ENCODE measurements around the gene TAL2.
"Not testable (repeated sequence)": the region's sequence is repeated elsewhere in the genome, so short reads cannot be mapped to it uniquely, and the experiment has no call there.

The TAL2 gene

GRCh38 chr9:105702207-105702606, 40.0 kb downstream of the TAL2 start:
- FAIRE-seq: no peak

GRCh38 chr9:105703638-105704037, 41.4 kb downstream of the TAL2 start:
- not testable (repeated sequence) for FAIRE-seq; DNase-seq (ENCODE audit: extremely low spot score, insufficient read length, low read depth)

More at GRCh38 chr9:105702207-105702606, 40.0 kb downstream of the TAL2 start:
- no peak for DNase-seq (ENCODE audit: extremely low spot score, insufficient read length, low read depth)

DNA sequence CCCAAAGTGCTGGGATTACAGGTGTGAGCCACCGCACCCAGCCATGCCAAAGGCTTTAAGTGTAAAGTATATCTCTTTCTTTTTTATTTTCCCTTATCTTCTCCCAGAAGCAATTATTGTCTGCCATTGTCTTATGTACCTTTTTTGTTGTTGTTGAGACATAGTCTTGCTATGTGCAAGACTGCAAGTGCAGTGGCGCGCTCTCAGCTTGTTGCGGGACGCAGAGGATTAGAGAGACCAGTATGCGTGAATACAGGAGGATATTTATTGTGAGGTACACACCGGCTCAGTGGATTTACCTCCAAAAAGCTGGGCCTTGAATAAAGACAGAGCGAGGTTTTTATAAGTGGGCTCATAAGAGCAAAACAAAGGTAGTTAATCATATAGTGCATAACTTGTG, 43.9 kb downstream of the TAL2 start:
- no peak for FAIRE-seq
- DNase-seq (ENCODE audit: extremely low spot score, insufficient read length, low read depth): no peak

DNA sequence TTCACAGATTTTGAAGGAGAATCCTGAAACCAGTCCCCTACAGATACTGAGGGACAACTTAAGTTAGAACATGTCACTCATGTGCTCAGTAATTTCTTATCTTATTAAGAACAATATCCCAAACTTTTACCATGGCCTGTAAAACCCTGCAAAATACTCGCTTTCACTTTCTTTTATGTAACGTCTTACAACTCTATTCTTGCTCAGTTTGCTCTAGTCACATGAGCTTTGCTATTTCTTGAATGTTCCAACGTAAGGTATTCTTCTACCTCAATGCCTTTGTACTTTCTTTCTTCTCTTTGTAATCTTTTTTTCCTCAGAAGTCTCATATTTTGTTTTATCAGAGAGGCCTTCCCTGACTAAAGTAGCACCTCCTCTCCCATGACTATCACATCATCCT, 46.1 kb downstream of the TAL2 start:
- no peak for DNase-seq (ENCODE audit: extremely low spot score, insufficient read length, low read depth)
- peak; percentile 71 for FAIRE-seq

- no peak for DNase-seq (ENCODE audit: extremely low spot score, insufficient read length, low read depth)
- FAIRE-seq: no peak
Observed at GRCh38 chr9:105710638-105711037, 48.4 kb downstream of the TAL2 start.

GRCh38 chr9:105711867-105712266, 49.6 kb downstream of the TAL2 start:
- DNase-seq (ENCODE audit: extremely low spot score, insufficient read length, low read depth) (no peak), FAIRE-seq (no peak)

GRCh38 chr9:105712297-105712696, 50.0 kb downstream of the TAL2 start:
- no peak for FAIRE-seq
- no peak for DNase-seq (ENCODE audit: extremely low spot score, insufficient read length, low read depth)
